H1 (cell line): ENCODE results near the gene BPIFB6. TPM values are rescaled to one million over a fixed set of nuclear protein-coding genes. Genes with fewer than 3 reads are reported as not detected.

ENCODE experiments used
- CTCF ChIA-PET: fragments of 300-600 bp; sonication (Branson Sonifier 250); formaldehyde crosslinking; loops from one replicate; lab custom pipeline; 2021; ENCODE audit not compliant: partially characterized antibody; lab: Charles Lee
- POLR2A ChIA-PET: fragments of 300-600 bp; sonication (Branson Sonifier 250); formaldehyde crosslinking; loops from one replicate; lab custom pipeline; 2021; ENCODE audit warnings: inconsistent platforms; ENCODE audit not compliant: partially characterized antibody; lab: Charles Lee
- DNase-seq, 2 experiments: peaks; one replicate each; pipeline versions ENCODE4 v3.0.0 to v3.0.0-alpha.2; 2010 to 2022; ENCODE audit warnings: low spot score in 2 of 2, low read depth in 1 of 2, mixed read lengths in 1 of 2
- FAIRE-seq: peaks from 2 replicates; lab custom pipeline; 2011; peaks lifted over from hg19 to GRCh38; lab: Jason Lieb, UNC
- H2AFZ ChIP-seq: 2 replicates; pipeline ENCODE4 v1.8.1; 2012; ENCODE audit warnings: low read length, inconsistent platforms
- H2AK5ac ChIP-seq: 2 replicates; pipeline ENCODE4 v1.6.1; 2013; ENCODE audit warnings: low read depth, low read length
- H2BK120ac ChIP-seq: replicated peaks from 2 replicates; pipeline ENCODE3; 2013; ENCODE audit warnings: low read depth, low read length, inconsistent platforms
- H2BK12ac ChIP-seq: 2 replicates; pipeline ENCODE4 v1.6.1; 2013; ENCODE audit warnings: low read depth, low read length
- H2BK15ac ChIP-seq: 2 replicates; pipeline ENCODE4 v1.6.1; 2013; ENCODE audit warnings: low read length
- H2BK20ac ChIP-seq: 2 replicates; pipeline ENCODE4 v1.6.1; 2013; ENCODE audit warnings: low read length
- H2BK5ac ChIP-seq: 2 replicates; pipeline ENCODE4 v1.6.1; 2013; ENCODE audit warnings: low read depth, low read length
- H3K14ac ChIP-seq: 2 replicates; pipeline ENCODE4 v1.6.1; 2013; ENCODE audit warnings: inconsistent platforms; ENCODE audit not compliant: insufficient read length
- H3K18ac ChIP-seq: 2 replicates; pipeline ENCODE4 v1.6.1; 2013; ENCODE audit warnings: low read length; ENCODE audit errors: extremely low read depth
- H3K23ac ChIP-seq: 2 replicates; pipeline ENCODE4 v1.6.1; 2013; ENCODE audit warnings: inconsistent platforms; ENCODE audit not compliant: insufficient read length
- H3K23me2 ChIP-seq: 2 replicates; pipeline ENCODE4 v1.6.1; 2013; ENCODE audit warnings: low read depth, low read length
- H3K27ac ChIP-seq: 2 replicates; pipeline ENCODE4 v1.6.1; 2011; ENCODE audit warnings: low read depth, low read length, inconsistent platforms
- H3K27me3 ChIP-seq, 4 experiments: replicated peaks in 1 of 4; 1 replicate in 1 of 4; 2 replicates in 3 of 4; pipeline versions ENCODE4 v1.6.1 to v1.8.1; 2011 to 2013; ENCODE audit warnings: low read length in 3 of 4, mild to moderate bottlenecking in 3 of 4, inconsistent platforms in 2 of 4, mixed read lengths in 2 of 4, moderate library complexity in 1 of 4; ENCODE audit not compliant: control insufficient read depth in 3 of 4, insufficient read depth in 3 of 4; ENCODE audit errors: extremely low read depth in 1 of 4
- H3K36me3 ChIP-seq, 4 experiments: 2 replicates each; pipeline versions ENCODE4 v1.6.1 to v1.8.1; 2011 to 2013; ENCODE audit warnings: mild to moderate bottlenecking in 4 of 4, low read length in 3 of 4, moderate library complexity in 2 of 4, control low read depth in 1 of 4, inconsistent platforms in 1 of 4; ENCODE audit not compliant: insufficient read depth in 4 of 4, control insufficient read depth in 2 of 4
- H3K4ac ChIP-seq: replicated peaks from 2 replicates; pipeline ENCODE3; 2013; ENCODE audit warnings: low read length, low read depth, mixed read lengths, inconsistent platforms; ENCODE audit not compliant: insufficient read length
- H3K4me1 ChIP-seq, 4 experiments: replicated peaks in 1 of 4; 1 replicate in 1 of 4; 2 replicates in 3 of 4; pipeline versions ENCODE4 v1.6.1 to v1.8.1; 2011 to 2013; ENCODE audit warnings: low read length in 3 of 4, inconsistent platforms in 2 of 4, mixed read lengths in 1 of 4; ENCODE audit not compliant: insufficient read depth in 4 of 4, control insufficient read depth in 3 of 4
- H3K4me2 ChIP-seq, 2 experiments: 2 replicates each; pipeline versions ENCODE4 v1.6.1 to v1.8.1; 2011 to 2013; ENCODE audit warnings: low read depth in 2 of 2, low read length in 2 of 2, control low read depth in 1 of 2, inconsistent platforms in 1 of 2, mild to moderate bottlenecking in 1 of 2; ENCODE audit not compliant: insufficient read depth in 1 of 2
- H3K4me3 ChIP-seq, 4 experiments: fragments of 200-600, 300-600 bp in 1 of 4; sonication (generic), shearing (Covaris generic), sonication (Bioruptor Twin) in 1 of 4; 2 replicates each; pipeline versions ENCODE4 v1.5.1 to v1.8.1; 2011 to 2016; ENCODE audit warnings: low read length in 4 of 4, low read depth in 3 of 4, control low read depth in 2 of 4, inconsistent platforms in 2 of 4, mild to moderate bottlenecking in 2 of 4, mixed read lengths in 1 of 4, moderate library complexity in 1 of 4; ENCODE audit not compliant: insufficient read depth in 2 of 4; ENCODE audit errors: extremely low read depth in 1 of 4
- H3K56ac ChIP-seq: replicated peaks from 2 replicates; pipeline ENCODE3; 2013; ENCODE audit warnings: low read depth, mild to moderate bottlenecking, mixed read lengths, low read length, inconsistent platforms; ENCODE audit not compliant: insufficient read length
- H3K79me1 ChIP-seq: 2 replicates; pipeline ENCODE4 v1.6.1; 2013; ENCODE audit warnings: low read depth, low read length, control low read depth
- H3K79me2 ChIP-seq, 2 experiments: 2 replicates each; pipeline versions ENCODE4 v1.6.1 to v1.8.1; 2012 to 2013; ENCODE audit warnings: low read length in 2 of 2, mild to moderate bottlenecking in 2 of 2, inconsistent platforms in 1 of 2; ENCODE audit not compliant: insufficient read depth in 2 of 2, control insufficient read depth in 1 of 2
- H3K9ac ChIP-seq, 4 experiments: replicated peaks in 1 of 4; 1 replicate in 1 of 4; 2 replicates in 3 of 4; pipeline versions ENCODE4 v1.6.1 to v1.8.1; 2011 to 2013; ENCODE audit warnings: low read depth in 3 of 4, low read length in 3 of 4, control low read depth in 2 of 4, mild to moderate bottlenecking in 2 of 4, moderate library complexity in 2 of 4, inconsistent platforms in 1 of 4; ENCODE audit errors: extremely low read depth in 1 of 4
- H3K9me3 ChIP-seq, 2 experiments: 2 replicates each; pipeline versions ENCODE4 v1.6.1 to v1.8.1; 2012 to 2013; ENCODE audit warnings: mild to moderate bottlenecking in 2 of 2, moderate library complexity in 2 of 2, control low read depth in 1 of 2, inconsistent platforms in 1 of 2, low read depth in 1 of 2, low read length in 1 of 2, mixed read lengths in 1 of 2; ENCODE audit not compliant: insufficient read depth in 2 of 2
- H4K20me1 ChIP-seq, 2 experiments: replicated peaks in 1 of 2; 2 replicates each; pipeline versions ENCODE3 to v1.8.1; 2011 to 2013; ENCODE audit warnings: inconsistent platforms in 2 of 2, low read length in 2 of 2, mild to moderate bottlenecking in 1 of 2; ENCODE audit not compliant: insufficient read depth in 2 of 2, control insufficient read depth in 1 of 2
- H4K5ac ChIP-seq: 2 replicates; pipeline ENCODE4 v1.6.1; 2013; ENCODE audit warnings: low read length, low read depth, mixed read lengths, inconsistent platforms; ENCODE audit not compliant: insufficient read length
- H4K8ac ChIP-seq: 2 replicates; pipeline ENCODE4 v1.8.0; 2013; ENCODE audit warnings: mild to moderate bottlenecking, moderate library complexity, low read length, inconsistent platforms; ENCODE audit not compliant: insufficient read depth; ENCODE audit errors: extremely low read depth
- H4K91ac ChIP-seq: replicated peaks from 2 replicates; pipeline ENCODE3; 2013; ENCODE audit warnings: low read length, mixed read lengths, inconsistent platforms; ENCODE audit not compliant: insufficient read length
- ATF2 ChIP-seq: IDR thresholded peaks from 2 replicates; pipeline ENCODE4 v1.6.1; 2012; ENCODE audit warnings: low read length, inconsistent platforms
- CBX5 ChIP-seq: fragments of 300-800, 300-1000 bp; sonication (generic); IDR thresholded peaks from 2 replicates; pipeline ENCODE4 v1.7.1; 2016; ENCODE audit warnings: antibody characterized with exemption, low read length, low read depth
- CHD2 ChIP-seq: IDR thresholded peaks from 2 replicates; pipeline ENCODE4 v1.6.1; 2012; ENCODE audit warnings: low read length, improper control_type of control experiment
- JUN ChIP-seq: IDR thresholded peaks from 2 replicates; pipeline ENCODE4 v1.6.1; 2011; ENCODE audit warnings: low read depth, mild to moderate bottlenecking, improper control_type of control experiment, low read length
- PHF8 ChIP-seq: fragments of 200-600 bp; sonication (generic); conservative IDR thresholded peaks from 2 replicates; pipeline ENCODE4 v1.7.1; 2012; ENCODE audit warnings: low read depth, mild to moderate bottlenecking, inconsistent platforms, low read length, moderate library complexity
- POU5F1 ChIP-seq: IDR thresholded peaks from 2 replicates; pipeline ENCODE4 v1.6.1; 2011; ENCODE audit warnings: low read depth, mild to moderate bottlenecking, low read length, moderate library complexity
- TCF12 ChIP-seq: IDR thresholded peaks from 2 replicates; pipeline ENCODE4 v1.6.1; 2011; ENCODE audit warnings: low read depth, mild to moderate bottlenecking, low read length
- WGBS, 2 experiments: shearing (Covaris generic) in 1 of 2; methylation state at CpG; one replicate each; pipeline versions ENCODE4 v1.1.6 to v1.1.7; 2013 to 2015; ENCODE audit warnings: low lambda C conversion rate in 2 of 2, mixed read lengths in 2 of 2, inconsistent platforms in 1 of 2, low coverage in 1 of 2, missing lambda C conversion rate in 1 of 2; ENCODE audit not compliant: insufficient replicate concordance in 2 of 2, insufficient coverage in 1 of 2, insufficient read length in 1 of 2; ENCODE audit errors: extremely low coverage in 1 of 2, missing lambda C conversion rate in 1 of 2; 5-methylcytosine and 5-hydroxymethylcytosine counted together
- polyA plus RNA-seq, 7 experiments: library from polyadenylated mRNA; depleted of rRNA in 3 of 7; stranded (reverse) in 5 of 7; unstranded in 2 of 7; fragments of >200 nt in 5 of 7; fragments of 200-250 nt in 2 of 7; gene quantifications; 1 replicate in 5 of 7; 2 replicates in 1 of 7; 4 replicates in 1 of 7; pipeline versions ENCODE4 v1.2.1 to v1.2.3, GENCODE V29; 2011 to 2013; ENCODE audit warnings: missing spikeins in 2 of 7, mixed read lengths in 2 of 7
- total RNA-seq: library from RNA; stranded (reverse); fragmentation: NEBNext Ultra II Directional; extraction: Animal tissue kit (Norgen Biotek cat#: 25700); gene quantifications from 2 replicates; pipeline ENCODE4 v1.2.1, GENCODE V29; 2021
- TF ChIP-seq, protein P1 (sequence below), 3 experiments: IDR thresholded peaks; 1 replicate in 2 of 3; 2 replicates in 1 of 3; pipeline versions ENCODE4 v1.5.1 to v1.6.1; 2011; ENCODE audit warnings: low read length in 3 of 3, mild to moderate bottlenecking in 3 of 3, inconsistent platforms in 2 of 3, low read depth in 1 of 3, moderate library complexity in 1 of 3; ENCODE audit not compliant: insufficient read depth in 1 of 3; ENCODE audit errors: control extremely low read depth in 1 of 3
- TF ChIP-seq, protein P2 (sequence below): IDR thresholded peaks from 2 replicates; pipeline ENCODE4 v1.6.1; 2012; ENCODE audit warnings: inconsistent platforms

The BPIFB6 gene
- total and polyA plus RNA-seq, 2 of the 8 experiments (the other 6 are each of a cell fraction or from before 2014, with no cell fraction given) = not detected

DNA sequence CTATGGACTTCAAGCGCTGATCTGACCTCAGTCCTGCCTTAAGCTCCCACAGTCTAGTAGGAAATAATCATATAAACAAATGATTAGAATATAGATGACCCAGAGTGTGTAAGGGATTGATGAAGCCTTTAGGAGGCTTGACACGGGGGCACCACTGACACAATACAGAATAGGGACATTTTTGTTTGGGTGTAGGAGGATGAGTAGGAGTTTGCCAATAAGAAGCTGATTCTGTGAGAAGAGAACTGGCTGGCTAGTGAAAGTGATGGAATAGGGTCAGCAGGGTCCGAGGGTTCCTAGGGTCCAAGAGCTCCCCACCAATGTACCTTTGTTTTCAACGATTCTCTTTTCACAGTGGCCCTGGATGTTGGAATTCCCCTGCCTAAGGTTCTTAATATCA, 40.9 kb downstream of the BPIFB6 start:
- no peak overlapping the region for H3K9ac ChIP-seq
- H3K36me3 ChIP-seq = no peaks in the 10 kb centered on the region
- no peaks in the 10 kb centered on the region for H3K79me2 ChIP-seq
- H3K79me1 ChIP-seq = no peaks in the 10 kb centered on the region
- H3K4me1 ChIP-seq = no peaks in the 10 kb centered on the region
- peaks cover 0 to 2% of the 10 kb centered on the region in 2 experiments for H4K20me1 ChIP-seq
- no peak overlapping the region for H3K56ac ChIP-seq
- FAIRE-seq (no peak), DNase-seq (no peak)
- ChIA-PET POLR2A (interaction anchor here (0.6 to 1.0 kb wide), 2 partner anchors 14 to 30 kb away, joined by 3 read pairs; no protein-coding TSS in a partner anchor), CTCF (interaction anchor here (0.6 to 2.0 kb wide), 5 partner anchors 22 to 170 kb away, joined by 3 to 7 read pairs (median 4); no protein-coding TSS in a partner anchor)
- H2BK20ac ChIP-seq = no peak overlapping the region
- no peak overlapping the region for H3K4me3 ChIP-seq
- no peak overlapping the region for H3K23ac ChIP-seq
- H3K4me2 ChIP-seq = no peak overlapping the region
- no peak overlapping the region for H2AFZ ChIP-seq
- no peak overlapping the region for H2AK5ac ChIP-seq
- H4K8ac ChIP-seq = no peak overlapping the region
- peaks cover 5% of the 10 kb centered on the region; the same call in 1 of the 2 replicates for H3K23me2 ChIP-seq
- H2BK12ac ChIP-seq = no peak overlapping the region
- no peak overlapping the region for H4K5ac ChIP-seq
- no peak overlapping the region for H2BK120ac ChIP-seq
- H3K14ac ChIP-seq = no peak overlapping the region
- H3K27me3 ChIP-seq = no peaks in the 10 kb centered on the region
- no peak overlapping the region for H3K4ac ChIP-seq
- H3K27ac ChIP-seq = no peak overlapping the region
- H2BK15ac ChIP-seq = no peak overlapping the region
- H3K18ac ChIP-seq = no peak overlapping the region
- no peak overlapping the region for H4K91ac ChIP-seq
- no peak overlapping the region for H2BK5ac ChIP-seq
- H3K9me3 ChIP-seq = no peaks in the 10 kb centered on the region
- 87% methylated on average over 4 of the region's 4 CpGs; no CpG with 5 or more reads in 1 of the 2 experiments for WGBS, 2 experiments
- TF ChIP-seq POU5F1 = no peak
- no peak for TF ChIP-seq PHF8
- TF ChIP-seq, protein P1, sequence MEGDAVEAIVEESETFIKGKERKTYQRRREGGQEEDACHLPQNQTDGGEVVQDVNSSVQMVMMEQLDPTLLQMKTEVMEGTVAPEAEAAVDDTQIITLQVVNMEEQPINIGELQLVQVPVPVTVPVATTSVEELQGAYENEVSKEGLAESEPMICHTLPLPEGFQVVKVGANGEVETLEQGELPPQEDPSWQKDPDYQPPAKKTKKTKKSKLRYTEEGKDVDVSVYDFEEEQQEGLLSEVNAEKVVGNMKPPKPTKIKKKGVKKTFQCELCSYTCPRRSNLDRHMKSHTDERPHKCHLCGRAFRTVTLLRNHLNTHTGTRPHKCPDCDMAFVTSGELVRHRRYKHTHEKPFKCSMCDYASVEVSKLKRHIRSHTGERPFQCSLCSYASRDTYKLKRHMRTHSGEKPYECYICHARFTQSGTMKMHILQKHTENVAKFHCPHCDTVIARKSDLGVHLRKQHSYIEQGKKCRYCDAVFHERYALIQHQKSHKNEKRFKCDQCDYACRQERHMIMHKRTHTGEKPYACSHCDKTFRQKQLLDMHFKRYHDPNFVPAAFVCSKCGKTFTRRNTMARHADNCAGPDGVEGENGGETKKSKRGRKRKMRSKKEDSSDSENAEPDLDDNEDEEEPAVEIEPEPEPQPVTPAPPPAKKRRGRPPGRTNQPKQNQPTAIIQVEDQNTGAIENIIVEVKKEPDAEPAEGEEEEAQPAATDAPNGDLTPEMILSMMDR (IDR thresholded peaks at IDR 0.05; ENCODE audit: control extremely low read depth in 1 of 3, insufficient read depth in 1 of 3, low read depth in 1 of 3, low read length in 3 of 3) = no peak
- TF ChIP-seq JUN = no peak
- TF ChIP-seq ATF2 = no peak
- no peak for TF ChIP-seq TCF12
- TF ChIP-seq CBX5 = no peak
- TF ChIP-seq CHD2 = no peak
- TF ChIP-seq, protein P2, sequence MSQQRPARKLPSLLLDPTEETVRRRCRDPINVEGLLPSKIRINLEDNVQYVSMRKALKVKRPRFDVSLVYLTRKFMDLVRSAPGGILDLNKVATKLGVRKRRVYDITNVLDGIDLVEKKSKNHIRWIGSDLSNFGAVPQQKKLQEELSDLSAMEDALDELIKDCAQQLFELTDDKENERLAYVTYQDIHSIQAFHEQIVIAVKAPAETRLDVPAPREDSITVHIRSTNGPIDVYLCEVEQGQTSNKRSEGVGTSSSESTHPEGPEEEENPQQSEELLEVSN = no peak
